B cell (primary cell): ENCODE measurements around the gene CLEC2L. TPM values are rescaled to one million over a fixed set of nuclear protein-coding genes. Genes with fewer than 3 reads are reported as not detected.

Experiments used
- ATAC-seq: fragments of 200-7000 bp; cut with Tn5 transposase; one replicate; pipeline ENCODE4 v1.10.0; 2021; ENCODE audit warnings: low read depth, mild to moderate bottlenecking, moderate number of reproducible peaks, moderate library complexity
- CTCF ChIA-PET: fragments of 350-600 bp; sonication (Branson Sonifier 250); formaldehyde crosslinking; loops from one replicate; lab custom pipeline; 2021; ENCODE audit warnings: antibody characterized with exemption, inconsistent platforms; lab: Charles Lee
- POLR2A ChIA-PET: fragments of 350-600 bp; sonication (Branson Sonifier 250); formaldehyde crosslinking; loops from one replicate; lab custom pipeline; 2021; ENCODE audit warnings: antibody characterized with exemption; lab: Charles Lee
- DNase-seq: peaks from one replicate; pipeline ENCODE4 v3.0.0; 2013
- H2AFZ ChIP-seq: 2 replicates; pipeline ENCODE4 v1.6.1; 2012; ENCODE audit warnings: mild to moderate bottlenecking, low read depth, low read length; ENCODE audit not compliant: insufficient read depth, poor library complexity, severe bottlenecking
- H3K27ac ChIP-seq, 2 donors: 1 replicate in 1 of 2; 2 replicates in 1 of 2; pipeline ENCODE4 v1.5.1; 2012 to 2013; ENCODE audit warnings: low read length in 2 of 2, mild to moderate bottlenecking in 2 of 2, moderate library complexity in 1 of 2
- H3K27me3 ChIP-seq, 4 experiments: fragments of 200-600 bp in 1 of 4; sonication (generic) in 1 of 4; replicated peaks in 1 of 4; 1 replicate in 2 of 4; 2 replicates in 2 of 4; pipeline versions ENCODE4 v1.6.1 to v1.7.0; 2013 to 2016; ENCODE audit warnings: low read length in 3 of 4, mild to moderate bottlenecking in 2 of 4, mixed read lengths in 1 of 4, moderate library complexity in 1 of 4; ENCODE audit not compliant: insufficient read depth in 4 of 4, control insufficient read depth in 3 of 4; ENCODE audit errors: control extremely low read depth in 1 of 4
- H3K36me3 ChIP-seq, 2 experiments: replicated peaks in 1 of 2; 1 replicate in 1 of 2; 2 replicates in 1 of 2; pipeline versions ENCODE4 v1.6.1 to v1.7.1; 2013; ENCODE audit warnings: low read length in 1 of 2; ENCODE audit not compliant: insufficient read depth in 2 of 2, control insufficient read depth in 1 of 2; ENCODE audit errors: control extremely low read depth in 1 of 2, extremely low read depth in 1 of 2
- H3K4me1 ChIP-seq, 2 donors: fragments of 200-600 bp in 1 of 2; sonication (generic) in 1 of 2; 1 replicate in 1 of 2; 2 replicates in 1 of 2; pipeline versions ENCODE4 v1.5.1 to v1.6.1; 2013 to 2017; ENCODE audit warnings: low read length in 2 of 2; ENCODE audit not compliant: control insufficient read depth in 2 of 2, insufficient read depth in 2 of 2
- H3K4me2 ChIP-seq: replicated peaks from 2 replicates; pipeline ENCODE3; 2012; ENCODE audit warnings: mild to moderate bottlenecking, low read depth, low read length; ENCODE audit not compliant: poor library complexity, severe bottlenecking
- H3K4me3 ChIP-seq, 5 experiments: fragments of 200-600 bp in 1 of 5; sonication (generic) in 1 of 5; 1 replicate in 3 of 5; 2 replicates in 2 of 5; pipeline versions ENCODE4 v1.5.1 to v1.7.0; 2011 to 2016; ENCODE audit warnings: low read length in 4 of 5, mild to moderate bottlenecking in 4 of 5, low read depth in 2 of 5, control low read depth in 1 of 5, moderate library complexity in 1 of 5; ENCODE audit not compliant: insufficient read depth in 1 of 5; ENCODE audit errors: control extremely low read depth in 1 of 5, extremely low read depth in 1 of 5
- H3K79me2 ChIP-seq: fragments of 200-600 bp; sonication (generic); one replicate; pipeline ENCODE4 v1.6.0; 2016; ENCODE audit warnings: low read length; ENCODE audit not compliant: control insufficient read depth, insufficient read depth
- H3K9ac ChIP-seq: fragments of 200-600 bp; sonication (generic); 2 replicates; pipeline ENCODE4 v1.6.1; 2017; ENCODE audit warnings: mild to moderate bottlenecking, low read length, moderate library complexity
- H3K9me3 ChIP-seq, 3 donors: one replicate each; pipeline versions ENCODE4 v1.6.1 to v1.7.1; 2013; ENCODE audit warnings: low read length in 2 of 3; ENCODE audit not compliant: control insufficient read depth in 2 of 3, insufficient read depth in 1 of 3; ENCODE audit errors: control extremely low read depth in 1 of 3
- H4K20me1 ChIP-seq: 2 replicates; pipeline ENCODE4 v1.6.0; 2012; ENCODE audit warnings: mild to moderate bottlenecking, low read length; ENCODE audit not compliant: insufficient read depth, control insufficient read depth, poor library complexity, severe bottlenecking
- H3K27ac Mint-ChIP-seq: one replicate; pipeline ENCODE4 v1.8.0; 2021; ENCODE audit warnings: mixed read lengths
- H3K27me3 Mint-ChIP-seq: one replicate; pipeline ENCODE4 v1.8.0; 2021; ENCODE audit warnings: mixed read lengths
- H3K4me1 Mint-ChIP-seq: one replicate; pipeline ENCODE4 v1.8.0; 2021; ENCODE audit warnings: mixed read lengths
- H3K4me3 Mint-ChIP-seq: one replicate; pipeline ENCODE4 v1.8.0; 2021; ENCODE audit warnings: mixed read lengths
- H3K9me3 Mint-ChIP-seq: one replicate; pipeline ENCODE4 v1.8.0; 2022; ENCODE audit warnings: mixed read lengths; ENCODE audit not compliant: insufficient read depth
- CTCF ChIP-seq: fragments of 200-600 bp; IDR thresholded peaks from one replicate; pipeline ENCODE4 v1.8.0; 2022; ENCODE audit warnings: antibody characterized with exemption, mild to moderate bottlenecking
- EZH2 ChIP-seq: IDR thresholded peaks from 2 replicates; pipeline ENCODE4 v1.6.1; 2012; ENCODE audit warnings: borderline replicate concordance, low read depth, mild to moderate bottlenecking, moderate library complexity, low read length; ENCODE audit not compliant: insufficient read depth, poor library complexity, severe bottlenecking
- WGBS: methylation state at CpG from one replicate; pipeline ENCODE4 v1.1.5; 2013; ENCODE audit warnings: missing lambda C conversion rate; ENCODE audit not compliant: insufficient coverage; 5-methylcytosine and 5-hydroxymethylcytosine counted together
- intact Hi-C: fragments of 100-400 bp; cut with micrococcal nuclease; formaldehyde crosslinking; loops from one replicate; pipeline ENCODE4 v1.10.0; 2022
- polyA plus RNA-seq: library from polyadenylated mRNA; depleted of rRNA; stranded (reverse); fragments of >200 nt; gene quantifications from 2 replicates; pipeline ENCODE4 v1.2.3, GENCODE V29; 2012
- total RNA-seq, 2 donors: library from RNA; stranded (reverse); fragments of 120-200 nt in 1 of 2; gene quantifications; 1 replicate in 1 of 2; 2 replicates in 1 of 2; pipeline versions ENCODE4 v1.2.3 to v1.2.4, GENCODE V29; 2013 to 2022

CLEC2L gene
- total and polyA plus RNA-seq, 2 donors (not counting 1 experiment from before 2014, with no cell fraction given) = not detected

GRCh38 chr7:139573871-139574270 is 50.4 kb downstream of the CLEC2L start:
- H3K4me3 Mint-ChIP-seq = no peak overlapping the region
- no peak for TF ChIP-seq CTCF
- H2AFZ ChIP-seq = no peak overlapping the region
- no peak overlapping the region for H3K9ac ChIP-seq
- H3K9me3 Mint-ChIP-seq = no peaks in the 10 kb centered on the region
- H3K27ac ChIP-seq = no peak overlapping the region
- no peak for DNase-seq
- H3K27me3 Mint-ChIP-seq = no peaks in the 10 kb centered on the region
- intact Hi-C loops = no loop called here
- ChIA-PET CTCF (no interaction called here), POLR2A (interaction anchor here (0.7 kb wide), 1 partner anchor 210 kb away, joined by 7 read pairs; no protein-coding TSS in a partner anchor)
- H3K4me1 ChIP-seq = no peaks in the 10 kb centered on the region
- no peaks in the 10 kb centered on the region for H4K20me1 ChIP-seq
- H3K27ac Mint-ChIP-seq = no peak overlapping the region
- no peaks in the 10 kb centered on the region for H3K4me1 Mint-ChIP-seq
- no peaks in the 10 kb centered on the region for H3K27me3 ChIP-seq
- no peak overlapping the region for H3K4me3 ChIP-seq
- ATAC-seq = no peak
- peaks cover 0 to 14% of the 10 kb centered on the region in 2 experiments for H3K36me3 ChIP-seq
- WGBS = 97% methylated on average over 8 of the region's 9 CpGs
- H3K79me2 ChIP-seq = no peaks in the 10 kb centered on the region
- H3K9me3 ChIP-seq = no peaks in the 10 kb centered on the region
- H3K4me2 ChIP-seq = no peak overlapping the region

GRCh38 chr7:139574618-139575337 is 51.3 kb downstream of the CLEC2L start:
- 97% methylated on average over 16 of the region's 16 CpGs for WGBS
- H3K27ac Mint-ChIP-seq = no peak overlapping the region
- ChIA-PET POLR2A (no interaction called here), CTCF (no interaction called here)
- ATAC-seq (no peak), DNase-seq (no peak)
- intact Hi-C loops = no loop called here
- no peaks in the 10 kb centered on the region for H3K27me3 Mint-ChIP-seq
- no peaks in the 10 kb centered on the region for H3K9me3 Mint-ChIP-seq
- H3K4me1 ChIP-seq = no peaks in the 10 kb centered on the region
- no peak overlapping the region for H3K4me2 ChIP-seq
- H4K20me1 ChIP-seq = no peaks in the 10 kb centered on the region
- H3K27me3 ChIP-seq = no peaks in the 10 kb centered on the region
- no peak overlapping the region for H3K4me3 Mint-ChIP-seq
- H3K9me3 ChIP-seq = no peaks in the 10 kb centered on the region
- TF ChIP-seq EZH2 (no peak), CTCF (no peak)
- H3K4me1 Mint-ChIP-seq = no peaks in the 10 kb centered on the region
- H3K9ac ChIP-seq = no peak overlapping the region
- no peaks in the 10 kb centered on the region for H3K79me2 ChIP-seq
- H3K4me3 ChIP-seq = no peak overlapping the region
- no peak overlapping the region for H2AFZ ChIP-seq
- peaks cover 0 to 14% of the 10 kb centered on the region in 2 experiments for H3K36me3 ChIP-seq
- H3K27ac ChIP-seq = no peak overlapping the region
